HG03060 (cell line): Measurements from ENCODE around the gene FSD1.
"Not testable (repeated sequence)": the region's sequence is repeated elsewhere in the genome, so short reads cannot be mapped to it uniquely, and the experiment has no call there.

ENCODE experiments used
- ATAC-seq: cut with Tn5 transposase; IDR thresholded peaks from one replicate; pipeline ENCODE4 v1.9.1; 2021; ENCODE audit warnings: low read depth, moderate number of reproducible peaks; ENCODE audit not compliant: unreplicated experiment

The FSD1 gene

GRCh38 chr19:4304538-4305256 is at the start of gene FSD1:
TSS of gene FSD1 (plus strand) at chr19:4304598. CDS start at chr19:4304747, 149 bp downstream.
- no peak for ATAC-seq

GRCh38 chr19:4256563-4256962 is 47.8 kb upstream of the FSD1 start:
- no peak for ATAC-seq

- no peak for ATAC-seq
Observed at GRCh38 chr19:4257025-4257424, 47.4 kb upstream of the FSD1 start.

GRCh38 chr19:4258181-4258580 is 46.2 kb upstream of the FSD1 start:
- no peak for ATAC-seq

GRCh38 chr19:4260613-4261191 is 43.7 kb upstream of the FSD1 start:
- ATAC-seq: no peak

- ATAC-seq: no peak
Observed at GRCh38 chr19:4264812-4265211, 39.6 kb upstream of the FSD1 start.

GRCh38 chr19:4266253-4267000 is 38.0 kb upstream of the FSD1 start:
- no peak for ATAC-seq

GRCh38 chr19:4267101-4267900 is 37.1 kb upstream of the FSD1 start:
- no peak for ATAC-seq

- no peak for ATAC-seq
Observed at GRCh38 chr19:4267901-4268815, 36.2 kb upstream of the FSD1 start.

- no peak for ATAC-seq
Observed at GRCh38 chr19:4268816-4269430, 35.5 kb upstream of the FSD1 start.

GRCh38 chr19:4272894-4273293 is 31.5 kb upstream of the FSD1 start:
- no peak for ATAC-seq

GRCh38 chr19:4274321-4274686 is 30.1 kb upstream of the FSD1 start:
- ATAC-seq: not testable (repeated sequence)

GRCh38 chr19:4277191-4277696 is 27.2 kb upstream of the FSD1 start:
- no peak for ATAC-seq

- ATAC-seq: no peak
Observed at GRCh38 chr19:4278010-4278409, 26.4 kb upstream of the FSD1 start.

- ATAC-seq: no peak
Observed at GRCh38 chr19:4278419-4279266, 25.8 kb upstream of the FSD1 start, which contains the start of gene SHD. TSS of gene SHD (plus strand) at chr19:4279266. CDS start at chr19:4280064, 798 bp downstream.

GRCh38 chr19:4279267-4279529 is 25.2 kb upstream of the FSD1 start:
- no peak for ATAC-seq

GRCh38 chr19:4279530-4280422 is 24.6 kb upstream of the FSD1 start:
- no peak for ATAC-seq
